NCI-H2227 treated with DMSO at 0.1 percent for 48 hours (cell line): Measurements from ENCODE around the gene SLC44A4.
"Not testable (repeated sequence)": the region's sequence is repeated elsewhere in the genome, so short reads cannot be mapped to it uniquely, and the experiment has no call there.

Source experiments
- DNase-seq: peaks from one replicate; lab custom pipeline; 2025; lab: John Stamatoyannopoulos, UW

The SLC44A4 gene

DNA sequence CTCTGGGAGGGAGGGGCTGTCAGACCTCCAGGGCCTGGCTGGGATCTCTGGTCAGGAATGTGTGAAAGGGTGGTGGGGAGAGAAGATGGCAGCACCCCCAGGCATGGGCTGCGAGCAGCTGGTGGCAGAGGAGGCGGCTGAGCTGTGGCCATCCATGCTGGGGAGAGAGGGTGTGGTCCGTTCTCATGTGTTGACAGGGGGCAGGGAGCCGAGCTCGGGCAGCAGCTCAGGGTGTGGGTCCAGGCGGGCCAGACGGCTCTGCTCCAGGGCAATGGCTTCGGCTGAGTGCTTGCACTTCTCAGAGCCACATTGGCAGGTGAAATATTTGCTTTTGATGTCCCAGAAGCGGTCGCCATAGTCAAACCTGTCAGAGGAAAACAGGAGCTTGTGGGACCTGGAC lies 1.1 kb upstream of the SLC44A4 start:
- no peak for DNase-seq

GRCh38 chr6:31879143-31879542 lies 346 bp upstream of the SLC44A4 start:
- no peak for DNase-seq

DNA sequence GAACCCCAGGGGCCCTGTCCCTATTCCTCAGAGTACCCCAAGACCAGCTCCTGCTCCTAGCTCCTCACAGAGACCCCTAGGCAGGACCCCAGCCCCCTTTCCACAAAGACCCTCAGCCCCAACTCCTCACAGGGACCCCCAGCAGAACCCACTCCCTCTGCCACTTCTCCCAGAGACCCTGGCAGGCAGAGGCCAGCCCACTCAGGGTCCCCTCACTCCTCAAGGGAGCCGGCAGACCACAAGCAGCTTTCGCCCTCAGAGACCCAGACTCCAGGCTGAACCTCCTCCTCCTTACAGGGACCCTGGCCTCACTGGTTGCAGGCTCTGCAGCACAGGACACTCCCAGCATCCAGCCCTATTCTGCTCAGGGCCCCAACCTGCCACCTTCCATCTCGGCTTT lies 575 bp downstream of the SLC44A4 start:
- DNase-seq, result no peak

GRCh38 chr6:31877651-31878161 lies 1.1 kb downstream of the SLC44A4 start:
- no peak for DNase-seq

DNA sequence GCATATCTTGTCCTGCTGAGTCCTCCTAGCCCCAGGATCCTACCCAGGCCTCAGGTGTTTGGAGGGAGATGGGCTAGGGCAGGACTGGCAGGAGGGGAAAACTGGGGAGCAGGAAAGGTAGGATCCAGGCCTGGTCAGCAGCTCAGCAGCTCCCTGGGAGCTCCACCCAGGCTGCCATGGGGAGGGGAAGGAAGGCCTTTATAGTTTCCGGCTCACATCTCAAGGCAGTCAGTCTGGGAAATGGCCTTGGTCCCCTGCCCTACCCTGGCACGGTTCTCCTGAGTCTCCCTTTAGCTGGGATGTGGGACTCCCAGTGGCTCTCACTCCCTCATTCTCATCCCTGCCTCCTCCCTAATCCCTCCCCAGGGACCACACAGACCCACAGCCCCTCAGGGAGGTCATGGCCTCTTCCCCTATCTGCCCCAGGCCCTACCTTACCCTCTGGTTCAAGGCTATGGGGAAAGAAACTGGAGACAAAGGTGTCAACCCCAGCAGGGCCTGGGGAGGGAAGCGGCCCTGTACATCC lies 1.6 kb downstream of the SLC44A4 start:
- no peak for DNase-seq

DNA sequence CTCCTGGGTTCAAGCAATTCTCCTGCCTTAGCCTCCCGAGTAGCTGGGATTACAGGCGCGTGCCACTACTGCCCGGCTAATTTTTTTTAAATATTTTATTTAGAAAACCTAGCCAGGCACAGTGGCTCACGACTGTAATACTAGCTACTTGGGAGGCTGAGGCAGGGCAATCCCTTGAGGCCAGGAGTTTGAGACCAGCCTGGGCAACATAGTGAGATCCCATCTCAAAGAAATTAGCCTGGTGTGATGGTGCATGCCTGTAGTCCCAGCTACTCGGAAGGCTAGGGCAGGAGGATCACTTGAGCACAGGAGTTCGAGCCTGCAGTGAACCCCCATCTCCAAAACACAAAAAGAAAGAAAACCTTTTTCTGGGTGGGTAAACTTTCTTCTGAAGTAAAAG lies 2.4 kb downstream of the SLC44A4 start:
- DNase-seq, result no peak

DNA sequence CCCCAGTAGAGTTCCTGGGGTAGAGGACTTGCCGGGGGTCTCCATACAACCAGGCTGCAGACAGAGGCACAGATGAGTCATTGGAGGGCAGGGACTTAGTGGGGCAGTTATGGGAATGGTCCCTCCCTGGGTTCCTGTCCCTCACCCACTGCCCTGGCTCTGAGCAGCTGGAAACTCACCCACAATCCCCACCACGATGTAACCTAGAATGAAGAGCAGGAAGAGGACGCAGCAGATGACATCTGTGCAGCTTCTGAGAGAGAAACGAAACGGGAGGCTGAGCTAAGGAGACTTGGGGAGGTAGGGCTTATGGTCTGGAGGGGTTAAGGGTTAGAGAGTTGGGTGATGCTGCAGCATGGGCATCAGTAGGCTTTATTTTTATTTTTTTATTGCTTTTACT lies 2.9 kb downstream of the SLC44A4 start:
- no peak for DNase-seq

DNA sequence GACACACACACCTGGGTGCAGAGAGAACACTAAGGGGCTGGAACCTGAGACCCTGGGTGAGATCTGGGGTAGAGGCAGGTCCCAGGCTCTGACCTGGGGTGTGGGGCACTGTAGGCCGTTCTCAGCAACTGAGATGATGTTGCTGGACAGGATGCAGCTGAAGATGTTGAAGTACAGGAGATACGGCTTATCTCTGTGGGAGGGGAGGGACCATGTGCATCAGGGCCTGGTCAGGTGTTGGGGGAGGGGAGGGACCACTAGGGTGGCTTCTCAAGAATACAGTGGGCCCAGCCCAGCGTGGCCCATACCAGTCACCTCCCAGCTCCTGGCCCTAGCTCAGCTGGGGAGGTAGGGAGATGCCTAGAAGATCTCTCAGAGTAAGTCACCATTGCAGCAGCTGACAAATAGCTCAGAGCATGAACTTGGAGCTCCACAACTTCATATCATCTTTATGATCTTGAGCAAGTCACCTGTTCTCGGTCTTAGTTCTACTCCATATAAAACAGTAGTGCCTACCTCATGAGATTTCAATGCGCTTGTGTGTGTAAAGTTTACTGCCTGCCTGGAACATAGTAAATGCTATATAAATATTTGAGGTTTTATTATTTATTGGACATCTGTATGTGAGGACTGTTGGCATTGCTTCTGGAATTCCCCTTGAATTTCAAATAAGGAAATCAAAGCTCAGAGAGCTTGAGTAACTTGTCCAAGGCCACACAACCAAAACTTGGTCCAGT lies 3.8 kb downstream of the SLC44A4 start:
- no peak for DNase-seq

- DNase-seq, result no peak
Measured at GRCh38 chr6:31874084-31874670, 4.6 kb downstream of the SLC44A4 start.

GRCh38 chr6:31871046-31871659 lies 7.6 kb downstream of the SLC44A4 start:
- DNase-seq, result no peak

DNA sequence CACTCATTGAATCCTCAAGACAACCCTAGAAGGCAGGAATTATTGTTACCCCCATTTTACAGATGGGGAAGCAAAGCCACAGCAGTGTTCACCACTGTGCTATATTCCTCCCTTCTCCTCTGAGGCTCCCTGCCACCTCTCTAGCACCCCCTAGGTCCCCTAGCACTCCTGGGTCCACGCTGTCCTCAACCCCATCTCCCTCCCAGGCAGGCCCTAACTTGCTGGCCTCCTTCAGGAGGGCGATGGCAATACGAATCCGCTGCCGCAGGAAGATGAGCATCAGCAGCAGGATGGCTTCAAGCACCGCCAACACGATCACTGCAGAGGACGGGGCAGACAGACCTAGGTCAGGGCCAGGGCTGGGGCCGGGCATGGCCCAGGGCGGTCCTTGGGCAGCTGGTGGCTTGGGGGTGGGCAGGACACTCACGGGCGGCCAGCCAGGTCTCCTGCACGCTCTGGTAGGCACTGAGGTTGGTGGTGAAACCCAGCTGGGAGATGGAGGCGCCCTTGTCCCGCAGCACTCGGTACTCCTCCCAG lies 8.3 kb downstream of the SLC44A4 start:
- DNase-seq, result no peak

DNA sequence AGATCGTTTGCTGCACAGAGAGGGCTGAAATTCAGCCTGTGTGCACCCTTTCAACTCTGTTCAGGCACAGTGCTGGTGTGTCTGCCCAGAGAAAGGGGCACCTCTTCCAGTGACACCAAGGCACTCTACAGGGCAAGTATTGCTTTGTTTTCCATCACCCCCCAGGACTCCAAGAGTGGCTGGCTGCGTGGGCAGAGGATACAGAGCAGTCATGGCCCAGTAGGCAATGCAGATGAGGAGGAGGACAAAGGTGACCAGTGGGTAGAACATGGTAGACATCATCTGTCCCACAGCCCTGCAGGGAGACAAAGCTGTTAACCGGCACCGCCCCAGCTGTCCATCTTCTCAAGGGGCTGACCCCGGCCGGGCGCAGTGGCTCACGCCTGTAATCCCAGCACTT lies 9.5 kb downstream of the SLC44A4 start:
- no peak for DNase-seq

DNA sequence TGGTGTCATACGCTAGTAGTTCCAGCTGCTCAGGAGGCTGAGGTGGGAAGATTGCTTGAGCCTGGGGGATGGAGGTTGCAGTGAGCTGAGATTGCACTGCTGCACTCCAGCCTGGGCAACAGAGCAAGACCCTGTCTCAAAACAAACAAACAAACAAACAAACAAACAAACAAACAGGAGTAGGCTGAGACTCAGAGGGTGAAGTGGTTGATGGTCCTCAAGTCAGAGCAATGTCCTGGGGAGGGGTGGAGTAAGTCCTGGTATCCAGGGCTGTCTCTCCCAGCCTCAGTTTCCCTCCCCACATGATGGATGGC lies 10.2 kb downstream of the SLC44A4 start:
- DNase-seq, result not testable (repeated sequence)

GRCh38 chr6:31865205-31866118 lies 13.3 kb downstream of the SLC44A4 start:
- no peak for DNase-seq

DNA sequence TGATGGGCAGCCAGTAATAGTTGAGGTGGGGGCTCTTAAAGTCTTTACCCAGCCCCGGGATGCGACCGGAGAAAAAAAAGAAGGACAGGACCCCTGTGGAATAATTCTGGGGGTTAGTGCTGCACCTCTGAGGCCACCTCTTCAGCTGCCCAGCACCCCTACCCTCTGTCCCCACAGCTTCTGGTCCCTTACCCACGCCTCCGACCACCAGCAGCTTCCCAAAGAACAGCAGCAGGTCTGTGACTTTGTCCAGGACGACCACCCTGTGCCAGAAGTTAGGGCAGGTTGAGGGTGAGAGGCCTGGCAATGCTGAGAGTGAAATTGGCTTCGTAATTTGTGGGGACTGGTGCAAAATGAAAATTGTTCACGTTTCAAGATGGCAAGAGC lies 14.0 kb downstream of the SLC44A4 start:
- DNase-seq, result no peak

- DNase-seq, result not testable (repeated sequence)
Measured at GRCh38 chr6:31864123-31864562, 14.7 kb downstream of the SLC44A4 start.

- peak; percentile 98 for DNase-seq
Measured at GRCh38 chr6:31862344-31863235, 16.2 kb downstream of the SLC44A4 start, which contains the start of gene NEU1. Gene NEU1, minus strand, starts transcription at chr6:31862821. Its CDS starts 45 bp downstream, at chr6:31862776.

DNA sequence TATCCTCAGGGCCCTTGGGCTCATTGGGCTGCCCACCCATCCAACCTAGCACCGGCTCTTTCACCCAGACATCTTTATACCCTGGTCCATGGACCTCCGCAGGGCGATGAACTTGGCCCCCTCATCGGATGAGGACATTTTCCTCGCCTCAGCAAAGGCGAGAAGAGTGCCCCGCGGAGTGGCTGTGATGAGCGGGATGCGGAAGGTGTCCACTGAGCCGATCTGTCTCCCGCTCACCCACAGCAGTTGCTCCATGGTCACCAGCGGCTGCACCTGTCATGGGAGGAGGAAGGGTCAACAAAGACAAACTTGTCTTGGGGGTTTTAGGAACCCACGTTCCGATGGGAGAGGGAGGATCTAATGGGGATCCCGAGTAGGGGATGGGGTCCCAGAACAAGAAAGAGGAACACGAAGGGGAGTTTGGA lies 16.9 kb downstream of the SLC44A4 start:
- DNase-seq, result no peak

GRCh38 chr6:31861150-31861549 lies 17.6 kb downstream of the SLC44A4 start:
- no peak for DNase-seq

DNA sequence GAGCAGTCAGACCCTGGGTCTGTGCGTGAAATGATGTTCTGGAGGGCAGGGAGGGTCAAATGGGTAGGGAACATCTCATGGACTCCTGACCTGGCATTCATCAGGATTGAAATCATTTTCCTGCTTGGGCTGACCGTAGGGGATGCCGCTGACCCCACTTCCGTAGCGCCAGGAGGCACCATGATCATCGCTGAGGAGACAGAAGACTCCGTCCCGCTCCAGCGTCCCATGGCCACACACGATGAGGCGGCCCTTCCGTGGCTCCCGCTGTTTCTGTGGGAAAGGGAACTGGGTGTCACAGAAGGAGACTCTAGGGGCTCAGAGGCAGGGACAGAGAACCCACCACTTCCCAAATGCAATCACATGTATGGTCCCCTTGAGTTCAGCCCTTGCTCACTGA lies 18.4 kb downstream of the SLC44A4 start:
- DNase-seq, result no peak

- no peak for DNase-seq
Measured at GRCh38 chr6:31859923-31860322, 18.9 kb downstream of the SLC44A4 start.
